A673 (cell line): ENCODE results near the gene CNPPD1.

Source experiments
- CTCF ChIP-seq: fragments of 300-800, 200-600 bp; sonication (generic); conservative IDR thresholded peaks from 2 replicates; pipeline ENCODE4 v1.5.1; 2017; ENCODE audit warnings: low read depth, mild to moderate bottlenecking, antibody characterized with exemption, low read length, moderate library complexity, mixed read lengths
- EZH2 ChIP-seq: fragments of 200-600 bp; sonication (generic); IDR thresholded peaks from 2 replicates; pipeline ENCODE4 v1.6.1; 2017; ENCODE audit warnings: borderline replicate concordance, low read depth, mild to moderate bottlenecking, mixed read lengths, antibody characterized with exemption, low read length; ENCODE audit not compliant: poor library complexity, severe bottlenecking

- peak; percentile 98 for TF ChIP-seq CTCF
- TF ChIP-seq EZH2, result no peak
These were observed 16.3 kb downstream of the CNPPD1 start, which contains the start of gene NHEJ1 for GRCh38 chr2:219160186-219161017.
